GM04503 (cell line): ENCODE measurements around the gene MYT1.
"Not testable (repeated sequence)": the region's sequence is repeated elsewhere in the genome, so short reads cannot be mapped to it uniquely, and the experiment has no call there.

Source experiments
- DNase-seq: peaks from one replicate; pipeline ENCODE4 v3.0.0-alpha.2; 2012; ENCODE audit warnings: low read depth

Gene MYT1

DNA sequence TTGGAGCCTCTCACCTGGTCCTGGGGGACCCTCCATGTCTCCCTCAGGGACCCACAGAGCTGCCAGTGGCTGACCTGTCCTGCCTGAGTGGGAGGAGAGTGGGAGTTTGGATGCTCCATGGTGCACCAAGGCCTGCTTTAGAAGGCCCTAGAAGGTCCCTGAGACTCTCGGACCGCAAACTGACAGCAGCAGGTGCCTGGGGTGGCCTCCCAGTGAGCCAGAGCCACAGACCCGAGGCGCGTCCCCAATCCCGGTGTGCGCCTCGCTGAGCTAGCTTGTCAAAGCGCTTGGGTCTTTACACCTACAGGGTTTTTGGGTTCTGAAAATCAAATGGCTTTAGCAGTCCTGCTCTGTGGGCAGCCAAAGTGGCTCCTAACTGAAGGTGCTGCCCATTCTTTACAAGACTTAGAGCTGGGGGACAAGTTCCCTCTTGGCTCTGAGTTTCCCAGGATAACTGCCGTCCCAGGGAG, 4.9 kb downstream of the MYT1 start:
- DNase-seq, result no peak

DNA sequence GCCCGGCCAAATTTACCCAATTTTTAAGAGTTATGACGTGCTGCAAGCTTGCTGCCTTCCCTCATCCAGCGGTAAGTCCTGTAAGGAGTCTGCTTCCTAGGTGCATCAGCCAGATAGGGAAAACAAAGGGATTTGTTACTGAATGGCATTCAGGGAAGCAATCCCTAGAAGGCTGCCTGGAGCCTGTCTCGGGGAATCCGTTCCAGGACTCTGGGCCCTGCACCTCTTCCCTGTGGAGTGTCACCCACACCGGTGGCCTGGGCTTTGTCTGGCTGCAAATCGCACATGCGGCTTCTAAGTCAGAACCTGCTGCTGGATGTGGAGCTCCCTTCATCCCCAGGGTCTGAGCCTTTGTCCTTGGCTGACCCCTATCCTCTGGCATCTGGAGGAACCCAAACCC, 7.0 kb downstream of the MYT1 start:
- no peak for DNase-seq

DNA sequence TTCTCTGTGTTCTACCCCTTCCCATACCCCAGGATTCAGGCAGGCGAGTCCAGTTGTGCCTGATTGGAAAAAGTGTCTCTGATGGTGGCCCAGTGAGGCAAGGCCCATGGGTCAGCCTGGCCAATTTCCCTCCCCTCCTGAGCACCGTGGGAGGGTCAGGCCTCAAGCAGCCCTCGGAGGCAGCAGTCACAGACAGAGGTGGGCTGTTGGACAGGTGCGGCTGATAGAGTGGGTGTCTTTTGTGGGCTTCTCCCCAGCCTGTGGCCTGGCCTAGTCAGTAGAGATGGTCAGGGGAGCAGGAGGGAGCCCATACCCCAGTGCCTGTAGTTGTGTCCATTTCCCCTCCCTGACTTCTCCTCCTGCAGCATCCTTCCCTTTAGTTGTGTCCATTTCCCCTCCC, 8.9 kb downstream of the MYT1 start:
- no peak for DNase-seq

DNA sequence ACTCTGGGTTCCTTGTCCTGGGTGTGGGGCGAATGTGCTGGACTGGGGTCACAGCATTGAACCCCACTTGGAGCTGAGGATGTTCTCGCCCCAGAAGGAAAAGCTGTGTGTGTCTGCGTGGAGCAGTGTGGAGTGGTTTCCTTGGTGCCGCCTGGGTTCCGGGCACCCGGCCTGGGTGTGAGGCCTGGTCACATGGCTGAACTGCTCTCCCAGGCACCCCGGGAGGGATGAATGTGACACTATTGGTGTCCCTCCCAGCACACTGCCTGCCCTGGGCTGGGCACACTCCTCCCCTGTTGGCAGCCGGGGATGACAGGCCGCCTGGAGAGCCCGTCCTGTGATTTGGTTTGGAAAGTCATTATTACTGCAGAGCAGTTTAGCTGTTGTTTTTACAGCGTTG, 12.3 kb downstream of the MYT1 start:
- no peak for DNase-seq

DNA sequence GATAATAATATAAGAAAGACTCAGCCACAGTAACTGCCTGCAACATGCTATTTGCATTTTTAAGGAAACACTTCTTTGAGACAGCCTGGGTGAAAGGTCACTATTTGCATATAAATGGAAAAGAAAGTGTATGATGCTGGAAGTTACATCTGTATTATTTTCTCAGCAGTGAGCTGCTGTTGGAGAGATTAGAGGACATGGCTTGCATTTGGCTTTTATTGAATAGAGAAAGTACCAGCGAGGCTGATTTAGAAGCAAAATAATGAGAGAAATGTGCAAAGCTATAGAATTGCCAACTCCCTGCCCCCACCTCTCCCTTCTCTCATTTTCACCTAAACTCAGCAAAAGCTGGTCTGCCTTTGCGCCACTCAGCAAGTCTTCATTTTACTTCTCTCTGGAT, 12.7 kb downstream of the MYT1 start:
- no peak for DNase-seq

GRCh38 chr20:64177384-64177783, 13.1 kb downstream of the MYT1 start:
- DNase-seq, result no peak

DNA sequence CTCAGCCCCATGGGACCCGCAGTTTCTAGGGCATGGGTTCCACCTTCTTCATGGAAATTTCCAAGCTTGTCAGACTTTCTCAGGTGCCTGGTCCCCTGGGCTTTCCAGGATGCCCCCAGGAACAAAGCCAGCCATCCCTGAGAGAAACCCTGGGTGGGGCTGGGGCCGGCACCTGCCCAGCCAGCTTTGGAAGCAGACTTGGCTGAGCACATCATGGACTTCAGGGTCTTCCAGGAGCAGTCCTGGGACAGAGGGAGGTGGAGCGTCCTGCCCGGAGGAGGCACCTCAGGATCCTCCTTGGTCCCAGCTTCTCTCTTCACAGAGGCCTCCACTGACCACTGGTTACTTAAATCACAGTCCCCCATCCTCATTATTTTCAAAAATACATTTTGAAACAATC, 13.5 kb downstream of the MYT1 start:
- DNase-seq, result no peak

- DNase-seq, result not testable (repeated sequence)
Measured at GRCh38 chr20:64178925-64179324, 14.7 kb downstream of the MYT1 start.

DNA sequence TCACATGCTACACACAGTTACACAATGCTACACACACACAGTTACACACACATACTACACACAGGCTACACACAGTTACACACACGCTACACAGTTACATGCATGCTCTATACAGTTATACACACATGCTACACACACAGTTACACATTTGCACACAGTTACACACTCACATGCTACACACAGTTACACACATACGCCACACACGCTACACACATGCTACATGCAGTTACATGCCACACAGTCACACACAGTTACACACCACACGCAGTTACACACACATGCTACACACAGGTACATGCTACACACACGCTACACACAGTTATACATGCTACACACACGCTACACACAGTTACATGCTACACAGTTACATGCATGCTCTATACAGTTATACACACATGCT, 15.6 kb downstream of the MYT1 start:
- DNase-seq, result no peak

DNA sequence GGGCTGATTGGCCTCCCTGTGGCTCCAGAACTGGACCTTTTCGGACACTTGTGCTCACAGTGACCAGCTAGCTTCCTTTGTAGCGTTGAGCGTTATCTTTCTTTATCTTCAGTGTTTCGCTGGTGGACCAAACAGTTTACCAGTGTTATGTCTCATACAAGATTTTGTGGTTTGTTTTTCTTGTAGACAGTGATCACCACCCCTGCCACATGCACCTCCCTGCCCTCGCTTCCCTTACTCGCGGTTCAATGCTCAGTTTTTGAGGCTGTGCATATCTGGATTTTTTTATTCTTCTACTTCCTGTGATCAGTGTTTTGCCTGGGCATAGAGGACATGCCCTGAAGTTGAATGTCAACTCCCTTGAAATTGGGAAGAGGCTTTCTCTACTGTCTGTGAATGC, 16.4 kb downstream of the MYT1 start:
- no peak for DNase-seq

DNA sequence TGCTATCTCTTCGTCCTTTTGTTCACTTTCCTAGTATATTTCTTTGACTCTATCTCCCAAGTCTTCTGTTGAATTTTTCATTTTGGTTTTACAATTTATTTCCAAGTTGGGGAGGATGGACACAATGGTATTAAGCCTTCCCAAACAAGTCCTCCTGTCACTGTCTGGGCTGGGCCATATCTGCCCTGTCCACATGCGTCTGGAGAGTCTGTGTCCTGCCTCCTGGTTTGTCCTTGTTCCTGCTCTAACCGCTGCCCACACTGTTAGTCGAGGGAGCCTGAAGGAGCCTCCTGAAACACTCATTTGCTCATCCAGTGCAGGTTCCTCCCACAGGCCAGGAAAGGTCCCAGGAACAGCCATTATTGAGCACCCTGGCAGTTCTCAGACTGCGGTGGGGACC, 17.1 kb downstream of the MYT1 start:
- no peak for DNase-seq

DNA sequence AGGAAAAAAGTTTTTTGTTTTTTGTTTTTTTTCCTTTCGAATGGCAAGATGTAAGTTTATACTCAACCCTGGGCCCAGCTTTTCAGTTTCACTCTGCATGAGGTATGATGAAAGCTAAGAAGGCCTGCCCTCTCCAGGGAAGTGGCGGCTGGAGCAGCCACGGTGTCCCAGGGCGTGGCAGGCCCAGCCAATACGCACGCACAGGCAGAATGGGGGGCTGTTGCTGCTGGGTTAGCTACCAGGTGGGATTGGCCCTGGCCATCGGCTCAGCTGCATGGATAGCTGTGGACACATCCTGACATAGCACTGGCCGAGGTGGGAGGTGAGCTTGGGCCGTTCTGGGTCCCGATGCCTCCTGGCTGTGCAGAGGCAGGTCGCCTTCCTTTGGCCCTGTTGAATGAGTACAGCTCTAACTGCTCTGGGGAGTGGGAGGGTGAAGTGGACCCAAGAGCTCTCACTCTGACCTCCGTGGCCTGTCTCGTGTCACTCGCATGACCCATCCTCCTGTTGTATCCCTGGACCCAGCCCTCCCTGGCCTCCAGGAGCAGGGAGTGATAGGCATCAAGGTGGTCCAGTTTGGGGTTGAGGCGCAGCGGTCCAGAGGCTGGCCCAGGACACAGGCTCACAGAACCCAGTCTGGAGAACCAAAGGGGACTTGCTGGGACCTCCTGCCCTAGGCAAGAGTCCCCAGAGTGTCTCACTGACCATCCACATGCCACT, 18.1 kb downstream of the MYT1 start:
- DNase-seq, result no peak

- no peak for DNase-seq
Measured at GRCh38 chr20:64183313-64183712, 19.1 kb downstream of the MYT1 start.

DNA sequence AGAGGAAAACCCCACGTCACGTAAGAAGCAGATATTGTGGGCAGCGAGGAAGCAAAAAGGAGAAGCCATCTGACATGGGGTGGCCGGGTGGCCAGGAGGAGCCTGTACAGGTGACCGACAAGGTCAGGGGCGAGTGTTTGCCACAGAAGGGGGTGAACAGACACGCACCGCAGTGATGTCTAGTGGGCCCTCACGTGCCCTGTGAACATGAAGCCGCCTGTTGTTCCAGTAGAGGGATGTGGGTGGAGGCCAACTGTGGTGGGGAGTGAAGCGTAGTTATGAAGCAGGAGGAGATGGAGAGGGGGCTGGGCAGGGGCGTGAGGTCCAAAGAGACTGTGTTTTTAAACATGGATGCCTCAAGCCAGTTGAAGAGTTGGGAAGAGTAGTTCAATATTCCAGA, 20.5 kb downstream of the MYT1 start:
- no peak for DNase-seq

DNA sequence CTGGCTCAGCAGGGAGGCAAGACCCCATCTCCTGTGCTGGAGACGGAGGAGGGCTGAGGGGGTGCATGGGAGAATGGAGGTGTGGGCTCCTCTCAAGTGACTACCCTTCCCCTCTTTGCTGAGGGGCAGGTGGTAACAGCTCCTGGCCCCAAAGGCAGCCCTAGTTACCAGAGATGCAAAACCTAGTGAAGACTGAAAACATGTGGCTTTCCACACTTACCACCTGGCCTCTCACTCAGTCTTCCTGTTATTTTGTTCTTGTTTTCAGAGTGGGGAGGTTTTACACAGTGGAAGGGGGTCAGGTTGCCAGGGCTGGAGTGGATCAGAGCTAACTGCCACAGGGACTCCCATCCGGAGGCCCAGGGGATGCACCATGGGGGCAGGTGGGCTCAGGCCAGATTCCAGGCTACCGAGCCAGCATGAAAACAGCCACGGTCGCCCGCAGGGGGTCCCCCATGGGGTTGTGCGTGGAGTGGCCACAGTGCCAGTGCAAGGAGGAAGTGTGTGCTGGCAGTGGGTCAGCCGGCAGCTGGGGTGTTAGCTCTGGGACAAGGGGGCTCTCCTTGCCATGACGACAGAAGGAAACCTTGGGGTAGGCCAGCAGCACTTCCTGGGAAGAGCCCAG, 21.1 kb downstream of the MYT1 start:
- no peak for DNase-seq

- no peak for DNase-seq
Measured at GRCh38 chr20:64186071-64186598, 21.9 kb downstream of the MYT1 start.

GRCh38 chr20:64187213-64187612, 23.0 kb downstream of the MYT1 start:
- not testable (repeated sequence) for DNase-seq

DNA sequence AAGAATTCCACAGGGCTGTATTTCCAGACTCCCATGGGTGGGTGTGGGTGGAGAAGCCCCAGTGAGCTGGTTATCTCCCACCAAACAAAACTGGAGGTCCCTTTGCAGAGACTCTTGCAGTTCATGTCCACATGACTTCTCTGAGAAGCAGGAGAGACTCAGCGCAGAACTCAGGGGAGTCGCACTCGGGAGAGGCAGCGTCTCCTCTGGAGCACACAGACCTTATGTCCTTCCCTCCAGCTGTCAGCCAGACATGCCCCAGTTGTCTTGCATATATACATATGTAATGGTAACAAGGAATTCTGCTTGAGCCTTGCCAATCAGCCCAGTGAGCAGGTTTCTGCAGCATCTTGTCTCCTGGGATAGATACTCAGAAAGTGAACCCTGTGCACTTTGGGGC, 23.8 kb downstream of the MYT1 start:
- no peak for DNase-seq

- no peak for DNase-seq
Measured at GRCh38 chr20:64188682-64189529, 24.7 kb downstream of the MYT1 start.

DNA sequence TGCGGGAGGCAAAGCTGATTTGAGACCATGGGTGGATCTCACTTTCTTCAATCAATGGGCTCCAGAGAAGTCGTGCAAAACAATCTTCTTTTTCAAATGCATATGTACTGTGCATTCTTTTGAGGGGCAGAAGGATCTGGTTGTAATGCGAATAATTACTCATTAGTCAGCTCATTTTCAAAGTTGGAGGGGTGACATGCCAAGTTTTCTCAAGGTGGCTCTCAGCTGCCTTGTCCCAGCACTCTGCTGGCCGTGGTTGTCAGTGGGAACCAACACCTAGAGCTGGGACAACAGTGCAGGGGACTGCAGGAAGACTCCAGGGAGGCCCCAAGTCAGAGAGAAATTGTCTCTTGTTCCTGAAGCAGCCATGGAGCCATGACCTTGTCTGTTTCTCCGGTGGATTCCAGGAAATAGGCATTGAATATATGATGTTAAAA, 25.3 kb downstream of the MYT1 start:
- DNase-seq, result no peak

DNA sequence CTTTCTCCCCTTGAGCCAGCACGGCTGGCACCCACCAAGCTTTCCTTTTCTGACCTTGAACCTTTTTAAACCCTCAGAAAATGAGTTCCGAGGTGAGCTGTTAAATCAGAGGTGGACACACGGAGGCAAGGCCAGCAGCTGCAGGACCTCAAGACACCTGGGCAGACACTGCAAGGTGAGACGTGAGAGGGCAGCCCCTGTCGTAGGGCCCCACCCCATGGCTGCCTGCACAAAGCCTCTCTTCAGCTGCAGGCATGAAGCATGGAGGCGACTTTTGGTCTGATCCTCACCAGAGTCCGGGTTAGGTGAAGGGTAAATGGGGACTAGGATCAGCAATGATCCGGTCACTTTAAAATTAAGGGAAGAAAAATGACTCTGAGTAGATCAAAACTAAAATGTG, 25.7 kb downstream of the MYT1 start:
- no peak for DNase-seq

- DNase-seq, result no peak
Measured at GRCh38 chr20:64191002-64191401, 26.8 kb downstream of the MYT1 start.

- DNase-seq, result no peak
Measured at GRCh38 chr20:64192406-64192805, 28.2 kb downstream of the MYT1 start.
